Nephron (organoid): ENCODE data around the gene SLC1A1.
"Not testable (repeated sequence)": the region's sequence is repeated elsewhere in the genome, so short reads cannot be mapped to it uniquely, and the experiment has no call there.

ENCODE experiments used
- H3K27ac Mint-ChIP-seq, 3 experiments: 2 replicates each; pipeline ENCODE4 v1.8.0; 2020; ENCODE audit warnings: mixed read lengths in 3 of 3, mild to moderate bottlenecking in 2 of 3, moderate library complexity in 1 of 3
- H3K27me3 Mint-ChIP-seq: 2 replicates; pipeline ENCODE4 v1.8.0; 2021; ENCODE audit warnings: low read depth, mild to moderate bottlenecking, moderate library complexity, mixed read lengths
- H3K36me3 Mint-ChIP-seq: 2 replicates; pipeline ENCODE4 v1.8.0; 2020; ENCODE audit warnings: low read depth, mixed read lengths
- H3K4me1 Mint-ChIP-seq: 2 replicates; pipeline ENCODE4 v1.8.0; 2020; ENCODE audit warnings: mixed read lengths
- H3K4me3 Mint-ChIP-seq, 3 experiments: 2 replicates each; pipeline ENCODE4 v1.8.0; 2020; ENCODE audit warnings: mild to moderate bottlenecking in 3 of 3, mixed read lengths in 3 of 3, moderate library complexity in 2 of 3
- H3K9me3 Mint-ChIP-seq: 2 replicates; pipeline ENCODE4 v1.8.0; 2020; ENCODE audit warnings: mixed read lengths
- TF ChIP-seq, protein P1 (sequence below), 3 experiments: fragments of 200-600 bp; sonication (generic); IDR thresholded peaks; one replicate each; pipeline ENCODE4 v1.5.0; 2021; ENCODE audit warnings: antibody characterized with exemption in 3 of 3; ENCODE audit not compliant: unreplicated experiment in 3 of 3

Gene SLC1A1

DNA sequence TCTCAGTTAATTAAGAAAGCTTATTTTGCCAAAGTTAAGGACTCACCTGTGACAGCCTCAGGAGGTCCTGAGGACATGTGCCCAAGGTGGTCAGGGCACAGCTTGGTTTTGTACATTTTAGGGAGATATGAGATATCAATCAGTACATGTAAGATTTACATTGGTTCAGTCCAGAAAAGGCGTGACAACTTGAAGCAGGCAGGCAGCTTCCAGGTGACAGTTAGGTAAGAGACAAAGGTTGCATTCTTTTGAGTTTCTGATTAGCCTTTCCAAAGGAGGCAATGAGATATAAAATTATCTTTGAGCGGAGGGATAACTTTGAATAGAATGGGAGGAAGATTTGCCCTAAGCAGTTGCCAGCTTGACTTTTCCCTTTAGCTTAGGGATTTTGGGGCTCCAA lies 47.8 kb downstream of the SLC1A1 start:
- Mint-ChIP-seq H3K27ac (peak overlapping the region in 1 of 3 experiments; percentile 13), H3K27me3 (no peaks in the 10 kb centered on the region), H3K4me3 (no peak overlapping the region), H3K36me3 (peaks cover 8% of the 10 kb centered on the region), H3K9me3 (no peaks in the 10 kb centered on the region), H3K4me1 (no peaks in the 10 kb centered on the region)
- TF ChIP-seq, protein P1, sequence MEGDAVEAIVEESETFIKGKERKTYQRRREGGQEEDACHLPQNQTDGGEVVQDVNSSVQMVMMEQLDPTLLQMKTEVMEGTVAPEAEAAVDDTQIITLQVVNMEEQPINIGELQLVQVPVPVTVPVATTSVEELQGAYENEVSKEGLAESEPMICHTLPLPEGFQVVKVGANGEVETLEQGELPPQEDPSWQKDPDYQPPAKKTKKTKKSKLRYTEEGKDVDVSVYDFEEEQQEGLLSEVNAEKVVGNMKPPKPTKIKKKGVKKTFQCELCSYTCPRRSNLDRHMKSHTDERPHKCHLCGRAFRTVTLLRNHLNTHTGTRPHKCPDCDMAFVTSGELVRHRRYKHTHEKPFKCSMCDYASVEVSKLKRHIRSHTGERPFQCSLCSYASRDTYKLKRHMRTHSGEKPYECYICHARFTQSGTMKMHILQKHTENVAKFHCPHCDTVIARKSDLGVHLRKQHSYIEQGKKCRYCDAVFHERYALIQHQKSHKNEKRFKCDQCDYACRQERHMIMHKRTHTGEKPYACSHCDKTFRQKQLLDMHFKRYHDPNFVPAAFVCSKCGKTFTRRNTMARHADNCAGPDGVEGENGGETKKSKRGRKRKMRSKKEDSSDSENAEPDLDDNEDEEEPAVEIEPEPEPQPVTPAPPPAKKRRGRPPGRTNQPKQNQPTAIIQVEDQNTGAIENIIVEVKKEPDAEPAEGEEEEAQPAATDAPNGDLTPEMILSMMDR (IDR thresholded peaks at IDR 0.05; ENCODE audit: unreplicated experiment in 3 of 3): no peak

DNA sequence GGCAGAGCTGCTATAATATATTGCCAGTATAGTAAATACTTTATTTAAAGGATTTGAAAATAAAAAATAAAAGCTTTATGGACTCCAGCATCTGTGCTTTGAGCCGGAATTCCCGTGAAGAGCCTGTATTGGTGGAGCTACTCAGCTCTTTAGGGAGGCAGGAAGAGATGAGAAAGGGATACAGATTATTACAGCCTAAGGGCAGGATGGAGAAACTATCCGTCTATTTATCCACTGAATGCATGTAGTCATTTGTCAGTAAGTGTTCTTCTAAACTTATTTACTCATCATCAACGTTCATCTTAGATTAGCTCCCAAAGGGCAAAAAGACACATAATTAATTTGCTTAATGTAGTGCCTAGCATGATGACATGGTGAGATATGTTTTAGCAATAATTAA lies 48.4 kb downstream of the SLC1A1 start:
- TF ChIP-seq, protein P1 (IDR thresholded peaks at IDR 0.05; ENCODE audit: unreplicated experiment in 3 of 3): no peak
- Mint-ChIP-seq H3K9me3 (no peaks in the 10 kb centered on the region), H3K36me3 (peaks cover 7% of the 10 kb centered on the region), H3K4me1 (no peaks in the 10 kb centered on the region), H3K27ac (no peak overlapping the region), H3K27me3 (no peaks in the 10 kb centered on the region), H3K4me3 (no peak overlapping the region)

DNA sequence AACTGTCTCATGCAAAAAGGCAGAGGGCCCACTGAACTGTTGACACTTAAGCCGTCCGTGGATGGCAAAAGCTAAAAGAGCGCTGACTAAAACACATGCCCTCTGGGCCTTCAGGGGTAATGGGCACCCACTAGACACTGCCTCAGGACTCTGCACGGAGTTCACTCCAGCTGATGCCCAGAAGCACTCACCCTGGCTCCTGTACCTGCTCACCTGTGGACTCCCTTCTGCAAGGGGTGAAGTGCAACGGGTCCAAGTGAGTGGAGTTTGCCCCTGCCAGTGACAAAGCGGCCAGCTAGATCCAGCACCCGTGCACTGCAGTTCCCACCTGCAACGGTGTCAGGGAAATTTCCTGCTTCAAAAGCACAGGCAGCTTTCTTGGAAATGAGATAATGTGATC lies 50.2 kb downstream of the SLC1A1 start:
- no peaks in the 10 kb centered on the region for H3K9me3 Mint-ChIP-seq
- H3K4me3 Mint-ChIP-seq: no peak overlapping the region
- no peaks in the 10 kb centered on the region for H3K27me3 Mint-ChIP-seq
- TF ChIP-seq, protein P1 (IDR thresholded peaks at IDR 0.05; ENCODE audit: unreplicated experiment in 3 of 3): no peak
- H3K36me3 Mint-ChIP-seq: peaks cover 3% of the 10 kb centered on the region
- no peaks in the 10 kb centered on the region for H3K4me1 Mint-ChIP-seq
- H3K27ac Mint-ChIP-seq: peak overlapping the region in 1 of 3 experiments; percentile 84

DNA sequence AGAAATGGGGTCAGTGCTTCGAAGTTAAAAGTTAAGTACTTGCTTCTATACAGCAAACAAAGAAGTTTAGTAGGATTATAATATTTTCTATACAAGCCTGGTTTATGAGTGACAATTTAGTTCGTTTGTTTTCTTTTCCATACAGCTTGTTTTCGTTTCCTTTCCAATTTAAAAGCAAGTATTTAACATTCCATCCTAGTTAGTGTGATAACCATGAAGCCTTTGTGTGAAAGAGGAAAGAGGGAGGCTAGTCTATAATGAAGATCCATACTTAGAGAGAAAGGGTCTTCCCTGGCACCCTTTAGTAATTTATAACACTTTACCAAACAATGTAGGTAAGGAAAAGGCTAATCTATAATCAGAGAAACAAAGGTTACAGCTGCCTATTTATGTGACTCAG lies 51.0 kb downstream of the SLC1A1 start:
- Mint-ChIP-seq H3K9me3 (no peaks in the 10 kb centered on the region), H3K4me3 (no peak overlapping the region), H3K36me3 (peaks cover 3% of the 10 kb centered on the region), H3K27ac (peak overlapping the region in 1 of 3 experiments; percentile 84), H3K27me3 (no peaks in the 10 kb centered on the region), H3K4me1 (no peaks in the 10 kb centered on the region)
- TF ChIP-seq, protein P1 (IDR thresholded peaks at IDR 0.05; ENCODE audit: unreplicated experiment in 3 of 3): no peak

DNA sequence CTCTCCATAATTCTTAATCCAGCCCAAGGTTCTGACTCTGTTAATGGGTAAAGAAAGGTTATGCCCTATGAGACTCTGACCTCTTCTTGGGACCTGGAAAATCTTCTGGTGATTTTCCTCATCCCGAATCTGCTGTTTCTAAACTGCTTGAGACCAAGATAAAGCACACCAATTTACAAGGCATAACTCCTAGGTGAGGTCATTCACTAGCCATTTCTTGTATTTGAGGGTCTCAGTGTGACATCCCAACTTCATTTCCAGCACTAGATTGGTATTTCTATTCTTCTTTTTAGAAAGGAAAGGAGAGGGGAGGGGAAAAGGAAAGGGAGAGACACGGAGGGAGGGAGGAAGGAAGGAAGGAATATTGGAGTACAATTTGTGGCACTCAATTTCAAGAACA lies 51.6 kb downstream of the SLC1A1 start:
- H3K4me3 Mint-ChIP-seq: no peak overlapping the region

DNA sequence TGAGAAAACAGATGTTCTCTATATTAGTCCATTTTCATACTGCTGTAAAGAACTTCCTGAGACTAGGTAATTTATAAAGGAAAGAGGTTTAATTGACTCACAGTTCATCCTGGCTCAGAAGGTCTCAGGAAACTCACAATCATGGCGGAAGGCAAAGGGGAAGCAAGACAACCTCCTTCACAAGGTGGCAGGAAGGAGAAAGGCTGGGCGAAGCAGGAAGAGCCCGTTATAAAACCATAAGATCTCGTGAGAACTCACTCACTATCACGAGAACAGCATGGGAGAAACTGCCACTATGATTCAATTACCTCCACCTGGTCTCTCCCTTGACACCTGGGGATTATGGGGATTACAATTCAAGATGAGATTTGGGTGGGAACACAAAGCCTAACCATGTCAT lies 54.4 kb downstream of the SLC1A1 start:
- not testable (repeated sequence) for H3K9me3 Mint-ChIP-seq, H3K4me3 Mint-ChIP-seq, H3K27ac Mint-ChIP-seq, H3K27me3 Mint-ChIP-seq, H3K36me3 Mint-ChIP-seq
- peaks cover 12% of the 10 kb centered on the region for H3K4me1 Mint-ChIP-seq

More for the DNA sequence above, 51.6 kb downstream of the SLC1A1 start:
- Mint-ChIP-seq H3K27ac (peak overlapping the region in 2 of 3 experiments; percentile 20 to 84), H3K4me1 (peaks cover under 1% of the 10 kb centered on the region), H3K36me3 (peaks cover 3% of the 10 kb centered on the region), H3K27me3 (no peaks in the 10 kb centered on the region), H3K9me3 (no peaks in the 10 kb centered on the region)
- TF ChIP-seq, protein P1 (IDR thresholded peaks at IDR 0.05; ENCODE audit: unreplicated experiment in 3 of 3): no peak
